ENCODE measurements around the gene MTMR4. TPM values are rescaled to one million over a fixed set of nuclear protein-coding genes. Genes with fewer than 3 reads are reported as not detected.
A peak's percentile ranks its signal among the peaks of the same experiment; 100 is the strongest.
"Not testable (repeated sequence)": the region's sequence is repeated elsewhere in the genome, so short reads cannot be mapped to it uniquely, and the experiment has no call there.

The MTMR4 gene
- polyA plus RNA-seq (2013, experiment 1 of 2; ENCODE audit: insufficient read length) = 21.8 TPM
- 23.1 TPM for polyA plus RNA-seq (2013, experiment 2 of 2; ENCODE audit: insufficient read length)

- DNase-seq = peak; percentile 79
Measured at GRCh38 chr17:58513965-58514769, at the start of gene MTMR4. Gene MTMR4, minus strand, starts transcription at chr17:58514638. Its CDS starts 231 bp downstream, at chr17:58514407.

- no peak for DNase-seq
Measured at GRCh38 chr17:58560511-58560910, 46.1 kb upstream of the MTMR4 start.

DNA sequence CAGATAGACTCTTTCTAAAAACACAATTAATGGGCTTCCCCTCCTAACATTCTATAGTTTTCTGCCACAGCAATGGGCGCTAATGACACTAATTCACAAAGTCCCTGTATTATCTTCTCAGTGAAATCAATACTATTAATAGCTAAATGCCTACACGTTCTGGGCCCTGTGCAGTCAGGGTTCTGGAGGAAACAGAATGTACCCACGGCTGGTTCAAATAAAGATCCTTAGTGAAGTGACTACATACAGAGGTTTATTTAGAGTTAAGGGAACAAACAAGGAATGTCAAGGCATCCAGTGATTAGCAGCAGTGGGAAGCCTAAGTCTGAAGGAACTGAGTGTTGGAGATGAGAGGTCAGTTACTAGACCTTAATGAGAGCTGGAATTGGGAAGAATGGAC is 43.5 kb upstream of the MTMR4 start:
- DNase-seq = no peak

GRCh38 chr17:58556833-58557250 is 42.4 kb upstream of the MTMR4 start:
- DNase-seq = peak; percentile 20

DNA sequence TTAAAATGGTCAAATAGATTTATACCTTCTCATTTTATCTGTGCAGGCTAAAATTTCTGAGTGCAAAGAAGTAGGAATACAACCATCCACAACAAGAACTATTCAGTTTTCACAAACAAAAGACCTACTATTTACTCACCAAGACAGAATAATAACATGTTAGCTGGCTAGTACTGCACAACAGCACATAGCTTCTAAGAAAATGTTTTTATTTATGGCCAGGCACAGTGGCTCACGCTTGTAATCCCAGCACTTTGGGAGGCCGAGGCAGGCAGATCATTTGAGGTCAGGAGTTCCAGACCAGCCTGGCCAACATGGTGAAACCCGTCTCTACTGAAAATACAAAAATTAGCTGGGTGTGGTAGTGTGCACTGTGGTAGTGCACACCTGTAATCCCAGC is 40.7 kb upstream of the MTMR4 start:
- not testable (repeated sequence) for DNase-seq

DNA sequence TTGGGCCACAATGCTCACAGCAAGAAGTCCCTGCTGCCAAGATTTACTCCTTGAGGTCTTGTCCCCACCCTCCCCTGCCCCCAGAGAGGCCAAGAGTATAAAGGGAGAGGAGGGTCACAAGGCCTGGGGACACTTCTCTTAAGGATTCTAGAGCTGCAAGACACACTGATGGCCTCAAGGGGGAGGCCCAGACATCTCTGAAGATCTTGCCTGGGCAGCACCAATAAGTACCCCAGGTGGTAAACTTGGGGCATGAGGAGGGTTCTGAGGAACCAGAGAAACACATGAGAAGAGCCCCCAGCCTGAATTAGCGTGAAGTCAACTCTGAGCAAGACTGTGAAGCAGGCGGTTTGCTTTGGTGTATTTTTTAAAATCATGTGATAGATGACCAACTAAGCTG is 26.8 kb upstream of the MTMR4 start:
- no peak for DNase-seq

GRCh38 chr17:58539698-58540097 is 25.3 kb upstream of the MTMR4 start:
- DNase-seq = no peak

GRCh38 chr17:58538811-58539409 is 24.5 kb upstream of the MTMR4 start:
- DNase-seq = no peak

- DNase-seq = no peak
Measured at GRCh38 chr17:58537266-58537665, 22.8 kb upstream of the MTMR4 start.

DNA sequence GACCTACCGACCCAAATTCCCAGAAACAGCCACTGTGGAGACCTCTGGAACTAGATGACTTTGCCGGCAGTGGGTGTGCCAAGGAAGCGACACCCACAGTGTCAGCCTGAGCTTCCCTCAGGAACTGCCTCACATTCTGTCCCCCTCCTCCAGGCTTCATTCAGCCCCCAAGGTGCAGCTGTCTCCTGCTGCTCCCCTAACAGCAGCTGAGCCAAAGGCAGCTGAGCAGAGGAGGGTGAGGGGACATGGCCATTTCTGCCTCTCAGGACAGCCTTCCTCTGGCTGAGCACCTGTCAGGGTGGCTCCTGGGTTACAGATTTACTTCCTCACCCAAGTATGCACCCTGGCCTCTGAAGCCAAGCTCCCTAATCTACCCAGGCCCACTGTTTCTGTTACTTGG is 22.1 kb upstream of the MTMR4 start:
- DNase-seq = no peak

DNA sequence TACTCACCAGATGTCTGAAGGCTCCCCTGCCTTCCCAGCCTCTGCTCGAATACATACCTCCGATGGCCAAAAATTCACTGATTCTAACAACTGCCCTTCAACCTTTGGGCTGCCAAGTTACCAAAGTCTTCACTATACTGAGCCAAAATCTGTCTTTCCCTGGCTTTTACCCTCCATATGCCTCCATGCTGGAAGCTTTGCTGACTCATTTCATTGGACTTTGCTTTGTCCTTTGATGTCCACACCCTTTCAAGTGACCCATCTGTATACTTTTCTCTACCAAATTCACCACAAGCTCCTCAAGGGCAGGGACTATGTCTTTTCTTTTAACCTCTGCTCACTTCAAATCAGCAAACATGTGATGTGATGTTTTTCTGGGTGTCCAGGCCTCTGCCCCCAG is 21.0 kb upstream of the MTMR4 start:
- DNase-seq = peak; percentile 44

GRCh38 chr17:58534901-58535421 is 20.5 kb upstream of the MTMR4 start:
- DNase-seq = peak; percentile 58

DNA sequence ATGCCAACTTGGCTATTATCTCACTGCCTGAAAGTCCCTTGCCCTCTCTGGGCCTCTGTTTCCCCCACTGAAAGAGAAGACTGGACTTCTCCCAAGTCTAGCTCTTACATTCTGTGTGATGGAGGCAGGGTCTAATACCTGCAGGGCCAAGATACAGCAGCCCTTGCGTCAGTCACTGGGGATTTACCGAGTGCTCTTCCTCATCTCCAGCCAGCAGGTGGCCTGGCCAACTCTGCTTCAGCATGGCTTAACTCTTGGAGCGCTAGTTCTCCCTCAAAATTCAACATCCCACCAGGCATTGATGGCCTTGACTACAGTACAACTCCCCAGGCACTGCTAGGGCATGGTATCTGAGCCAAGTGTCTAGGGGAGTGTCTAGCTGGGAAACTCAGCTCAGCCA is 19.9 kb upstream of the MTMR4 start:
- no peak for DNase-seq

DNA sequence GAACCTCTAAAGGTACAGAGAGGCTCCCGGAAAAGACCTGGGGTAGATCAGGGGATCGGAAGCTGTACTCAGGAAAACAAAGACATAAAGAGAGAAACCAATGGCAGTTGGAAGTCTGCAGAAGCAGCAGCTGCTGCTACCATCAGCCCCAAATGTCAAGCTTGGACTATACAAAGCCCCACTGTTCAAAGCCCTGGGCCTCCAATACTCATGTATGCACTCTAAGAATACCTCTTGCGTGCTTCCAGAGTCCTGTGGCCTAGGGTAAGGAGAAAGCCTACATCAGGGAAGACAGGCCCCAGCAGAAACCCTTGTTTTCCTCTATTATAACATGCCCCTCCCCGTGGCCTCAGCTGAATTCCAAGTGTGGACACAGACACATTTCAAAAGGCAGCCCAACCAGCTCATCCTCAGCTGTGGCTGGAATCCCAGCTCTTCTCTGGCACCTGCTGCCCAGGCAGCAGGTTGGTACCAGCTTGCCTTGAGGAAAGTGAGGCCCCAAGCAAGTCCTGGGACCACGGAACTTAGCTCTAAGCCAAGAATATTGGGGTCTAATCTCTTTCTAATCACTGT is 19.3 kb upstream of the MTMR4 start:
- no peak for DNase-seq

DNA sequence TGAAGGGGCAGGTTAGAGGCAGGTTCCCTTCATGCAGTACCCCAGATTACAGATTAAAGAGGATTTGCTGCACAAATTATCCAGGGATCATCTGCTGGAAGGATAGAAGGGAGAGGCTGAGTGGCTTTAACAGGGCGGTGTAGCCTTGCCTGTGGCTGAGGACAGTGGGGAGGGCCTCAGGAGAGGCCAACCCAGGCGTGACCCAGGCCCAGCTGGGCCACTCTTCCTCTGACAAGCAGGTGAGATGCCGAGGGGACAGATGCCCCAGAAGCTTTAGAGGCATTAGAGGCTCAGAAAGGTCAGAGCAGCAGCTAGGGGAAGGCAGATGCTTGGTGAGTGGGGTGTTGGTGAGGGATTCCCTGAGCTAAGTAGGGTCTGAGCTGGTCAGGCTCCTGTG is 18.1 kb upstream of the MTMR4 start:
- no peak for DNase-seq

- DNase-seq = peak; percentile 37
Measured at GRCh38 chr17:58531661-58532554, 17.5 kb upstream of the MTMR4 start.

GRCh38 chr17:58531122-58531521 is 16.7 kb upstream of the MTMR4 start:
- DNase-seq = no peak

DNA sequence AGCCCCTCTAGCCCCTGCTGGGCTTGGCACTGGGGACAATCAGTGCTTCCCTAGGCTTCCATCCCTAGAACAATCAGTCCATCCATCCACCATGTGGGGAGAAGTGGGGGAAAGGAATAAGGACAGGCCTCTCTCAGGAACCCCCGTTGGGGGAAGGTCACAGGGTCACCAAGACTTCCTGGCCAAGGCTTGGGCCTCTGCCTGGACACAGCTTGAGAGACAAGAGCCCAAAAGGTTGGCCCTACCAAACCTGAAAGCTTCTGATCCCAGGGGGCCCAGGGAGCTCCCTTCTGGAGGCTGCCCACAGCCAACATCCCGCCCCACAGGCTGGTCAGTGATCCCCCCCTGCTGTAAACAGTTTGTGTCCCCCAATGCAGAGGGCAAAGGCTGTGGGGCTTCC is 16.2 kb upstream of the MTMR4 start:
- DNase-seq = no peak

GRCh38 chr17:58529275-58529674 is 14.8 kb upstream of the MTMR4 start:
- no peak for DNase-seq

DNA sequence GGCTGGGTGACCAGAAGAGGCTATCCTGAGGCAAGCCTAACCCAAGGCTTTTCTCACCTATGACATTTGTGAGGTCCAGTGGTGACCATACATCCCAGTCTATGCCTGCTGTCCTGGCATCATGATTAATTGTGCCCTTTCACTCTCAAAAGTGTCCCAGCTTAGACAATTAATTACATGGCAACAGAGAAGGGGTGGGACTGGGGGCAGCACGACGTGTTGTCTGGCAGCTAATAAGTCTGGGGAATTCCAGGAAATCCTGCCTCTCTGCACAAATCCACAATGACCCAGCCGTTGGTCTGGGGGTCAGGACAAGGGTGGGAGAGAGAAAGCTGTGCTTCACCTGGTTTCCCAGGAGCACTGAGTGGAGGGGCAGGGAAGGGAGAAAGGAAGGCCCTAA is 14.0 kb upstream of the MTMR4 start:
- DNase-seq = no peak

DNA sequence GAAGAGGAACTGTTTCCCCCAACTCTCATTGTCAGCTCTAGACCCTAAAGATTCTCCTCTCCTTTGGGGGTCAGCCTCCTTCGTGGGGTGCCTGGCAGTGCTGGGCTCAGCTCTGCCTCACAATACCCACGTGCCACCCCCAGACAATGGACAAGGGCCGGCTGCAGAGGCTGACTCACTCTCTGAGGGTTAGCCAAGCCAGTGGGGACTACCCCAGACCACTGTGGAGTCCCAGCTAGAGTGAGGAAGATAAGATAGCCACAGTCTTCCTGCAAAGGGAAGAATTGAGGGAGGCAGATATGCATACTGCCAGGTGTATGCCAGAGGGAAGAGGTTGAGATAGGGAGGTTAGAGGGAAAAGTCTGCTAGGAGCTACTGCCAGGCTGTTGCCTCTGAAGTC is 13.5 kb upstream of the MTMR4 start:
- DNase-seq = no peak

- no peak for DNase-seq
Measured at GRCh38 chr17:58527306-58527705, 12.9 kb upstream of the MTMR4 start.

DNA sequence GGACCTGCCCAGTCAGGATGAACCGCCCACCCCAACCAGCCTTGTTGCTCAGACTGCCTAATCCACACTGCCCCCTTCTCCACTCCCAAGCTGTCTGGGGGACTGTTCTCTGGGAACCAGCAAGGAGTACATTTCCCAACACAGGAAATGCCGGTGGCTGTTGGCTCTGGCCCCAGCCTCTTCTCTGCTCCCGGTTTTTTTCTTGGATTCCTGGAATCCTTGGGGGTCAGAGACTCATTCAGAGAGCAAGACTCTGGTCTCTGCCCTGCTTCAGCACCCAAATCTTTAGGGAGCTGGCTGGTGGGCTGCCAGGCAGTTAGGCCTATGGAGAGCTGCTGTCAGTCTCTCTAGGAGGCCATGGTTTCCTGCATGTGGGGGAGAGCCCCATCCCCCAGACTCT is 10.8 kb upstream of the MTMR4 start:
- DNase-seq = peak; percentile 98
